ENCODE data around the gene CIAO1. TPM values are rescaled to one million over a fixed set of nuclear protein-coding genes. Genes with fewer than 3 reads are reported as not detected.

The CIAO1 gene
- total RNA-seq, 2 donors from 2014 or later, result 115 to 123 TPM

DNA sequence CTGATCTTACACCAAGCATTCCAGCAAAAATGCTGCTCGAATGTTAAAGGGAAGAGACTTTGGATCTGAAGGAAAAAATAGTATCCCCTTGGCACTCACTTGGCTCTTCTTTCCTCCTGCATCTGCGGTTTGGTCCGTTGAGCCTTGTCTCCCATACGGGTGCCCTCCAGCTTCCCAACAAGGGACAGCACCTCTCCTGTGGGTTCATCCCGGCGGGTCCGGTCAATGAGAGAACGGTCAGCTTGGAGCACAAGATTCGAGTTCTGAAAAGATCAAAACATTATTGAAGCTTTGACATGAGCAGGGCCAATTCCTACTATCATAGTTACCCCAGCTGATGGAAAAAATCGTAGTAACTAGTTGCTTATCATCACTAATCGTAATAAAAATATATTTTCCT lies 38.6 kb downstream of the CIAO1 start:
- ATAC-seq (ENCODE audit: insufficient number of reproducible peaks, low FRiP score, low read depth) (no peak), DNase-seq (ENCODE audit: low spot score) (no peak)
- TF ChIP-seq, protein P1, sequence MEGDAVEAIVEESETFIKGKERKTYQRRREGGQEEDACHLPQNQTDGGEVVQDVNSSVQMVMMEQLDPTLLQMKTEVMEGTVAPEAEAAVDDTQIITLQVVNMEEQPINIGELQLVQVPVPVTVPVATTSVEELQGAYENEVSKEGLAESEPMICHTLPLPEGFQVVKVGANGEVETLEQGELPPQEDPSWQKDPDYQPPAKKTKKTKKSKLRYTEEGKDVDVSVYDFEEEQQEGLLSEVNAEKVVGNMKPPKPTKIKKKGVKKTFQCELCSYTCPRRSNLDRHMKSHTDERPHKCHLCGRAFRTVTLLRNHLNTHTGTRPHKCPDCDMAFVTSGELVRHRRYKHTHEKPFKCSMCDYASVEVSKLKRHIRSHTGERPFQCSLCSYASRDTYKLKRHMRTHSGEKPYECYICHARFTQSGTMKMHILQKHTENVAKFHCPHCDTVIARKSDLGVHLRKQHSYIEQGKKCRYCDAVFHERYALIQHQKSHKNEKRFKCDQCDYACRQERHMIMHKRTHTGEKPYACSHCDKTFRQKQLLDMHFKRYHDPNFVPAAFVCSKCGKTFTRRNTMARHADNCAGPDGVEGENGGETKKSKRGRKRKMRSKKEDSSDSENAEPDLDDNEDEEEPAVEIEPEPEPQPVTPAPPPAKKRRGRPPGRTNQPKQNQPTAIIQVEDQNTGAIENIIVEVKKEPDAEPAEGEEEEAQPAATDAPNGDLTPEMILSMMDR (IDR thresholded peaks at IDR 0.05), result no peak
- Histone ChIP-seq H3K27ac (no peak overlapping the region), H3K36me3 (peaks cover 37% of the 10 kb centered on the region), H3K9me3 (no peaks in the 10 kb centered on the region), H3K4me3 (peak overlapping the region; percentile 90), H3K4me1 (ENCODE audit: control insufficient read depth in 1 of 2, low read depth in 2 of 2) (peaks cover 9 to 17% of the 10 kb centered on the region in 2 donors), H3K27me3 (replicated peaks; ENCODE audit: insufficient read depth) (no peaks in the 10 kb centered on the region)

DNA sequence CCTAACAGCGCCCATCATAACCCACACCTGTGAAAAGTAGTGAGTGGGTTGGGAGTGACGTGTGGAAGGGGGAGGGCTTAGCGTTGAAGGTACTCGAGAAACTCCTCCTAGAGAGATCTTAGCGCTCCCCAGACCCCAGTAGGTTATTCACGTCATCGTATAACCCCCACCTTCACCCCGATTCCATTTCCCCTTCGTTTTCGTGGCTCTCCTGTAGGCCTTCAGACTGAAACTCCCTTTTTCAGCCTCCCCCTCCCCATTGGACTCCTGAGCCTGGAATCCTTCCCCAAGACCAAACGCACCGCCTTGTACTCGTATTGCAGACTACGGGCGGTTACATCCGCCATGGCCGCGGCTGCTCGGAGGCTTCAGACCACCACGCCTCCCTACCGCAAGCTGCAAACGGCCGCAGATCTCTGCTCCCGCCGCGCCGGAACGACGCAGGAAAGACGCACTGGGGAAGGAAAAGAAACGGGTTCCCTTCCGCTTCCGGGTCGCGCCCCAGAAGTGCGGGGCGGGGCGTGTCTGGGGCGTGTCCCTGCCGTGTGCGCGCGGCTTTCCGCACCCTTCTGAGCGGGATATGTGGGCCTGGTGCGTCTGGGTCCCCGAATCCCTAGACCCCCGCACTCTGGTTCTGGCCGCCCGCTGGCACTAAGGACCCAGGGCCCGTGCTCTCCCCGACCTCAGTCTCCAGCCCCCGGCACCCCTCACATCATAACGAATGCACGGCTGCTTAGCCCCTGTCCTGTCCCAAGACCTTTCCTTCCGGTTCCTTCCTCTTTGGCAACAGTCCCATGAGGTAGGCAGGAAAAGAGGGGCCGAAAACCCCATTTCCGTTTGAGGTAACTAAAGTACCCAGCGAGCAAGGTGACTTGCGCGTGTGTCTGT lies 39.3 kb downstream of the CIAO1 start, which contains the start of gene SNRNP200:
TSS of gene SNRNP200 (minus strand) at position 456 of the 888 bp plus-strand sequence. CDS start at position 347, 109 bp downstream.
- Histone ChIP-seq H3K27me3 (replicated peaks; ENCODE audit: insufficient read depth) (no peaks in the 10 kb centered on the region), H3K4me1 (ENCODE audit: control insufficient read depth in 1 of 2, low read depth in 2 of 2) (peaks cover 9 to 17% of the 10 kb centered on the region in 2 donors), H3K27ac (peak within 1 kb of the TSS; percentile 82 to 85), H3K4me3 (peak within 1 kb of the TSS; percentile 90), H3K9me3 (no peaks in the 10 kb centered on the region), H3K36me3 (peaks cover 30% of the 10 kb centered on the region)
- ATAC-seq (ENCODE audit: insufficient number of reproducible peaks, low FRiP score, low read depth) (peak; percentile 76), DNase-seq (ENCODE audit: low spot score) (peak; percentile 43)
- TF ChIP-seq, protein P1 (IDR thresholded peaks at IDR 0.05), result no peak

DNA sequence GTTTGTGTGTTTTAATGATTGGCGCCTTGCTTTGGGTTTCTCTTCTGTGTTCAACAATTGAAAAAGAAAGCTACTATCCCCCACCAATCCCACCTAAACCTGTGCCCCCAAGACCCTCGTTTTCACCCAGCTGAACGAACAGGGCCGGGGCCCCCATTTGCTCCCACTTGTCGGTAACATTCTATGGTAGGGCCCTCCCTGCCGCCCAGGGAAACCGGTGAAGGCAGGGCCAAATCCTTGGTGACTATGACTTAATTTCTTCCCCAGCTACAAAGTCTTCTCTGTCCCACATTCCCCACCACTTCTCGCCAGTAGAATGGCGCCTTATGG lies 39.9 kb downstream of the CIAO1 start:
- Histone ChIP-seq H3K4me3 (peak overlapping the region; percentile 90), H3K9me3 (no peaks in the 10 kb centered on the region), H3K27ac (peak overlapping the region; percentile 82 to 85), H3K4me1 (ENCODE audit: control insufficient read depth in 1 of 2, low read depth in 2 of 2) (peaks cover 9 to 17% of the 10 kb centered on the region in 2 donors), H3K27me3 (replicated peaks; ENCODE audit: insufficient read depth) (no peaks in the 10 kb centered on the region), H3K36me3 (peaks cover 24% of the 10 kb centered on the region)
- ATAC-seq (ENCODE audit: insufficient number of reproducible peaks, low FRiP score, low read depth), result no peak
- TF ChIP-seq, protein P1 (IDR thresholded peaks at IDR 0.05), result no peak
- no peak for DNase-seq (ENCODE audit: low spot score)

DNA sequence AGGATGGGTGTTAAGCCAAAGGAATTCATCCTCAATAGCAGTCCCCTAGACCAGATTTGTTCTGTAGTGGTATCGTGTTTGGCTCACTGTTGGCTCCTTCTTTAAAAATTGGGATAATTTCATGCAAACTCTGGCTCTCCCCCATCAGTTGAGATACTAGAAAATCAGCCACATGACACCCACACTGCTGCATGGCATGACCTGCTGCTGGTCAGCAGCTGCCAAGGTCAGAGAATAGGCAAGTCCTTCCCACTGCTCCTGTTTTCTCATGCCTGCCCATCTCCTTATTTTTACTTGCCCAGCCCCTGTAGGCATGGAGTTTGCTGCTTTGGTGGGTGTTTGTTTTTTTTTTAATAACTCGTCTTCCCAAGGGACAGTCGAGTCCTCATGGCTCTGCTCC lies 40.3 kb downstream of the CIAO1 start:
- no peak for ATAC-seq (ENCODE audit: insufficient number of reproducible peaks, low FRiP score, low read depth)
- DNase-seq (ENCODE audit: low spot score), result no peak
- TF ChIP-seq, protein P1 (IDR thresholded peaks at IDR 0.05), result no peak
- peaks cover 9 to 17% of the 10 kb centered on the region in 2 donors for H3K4me1 ChIP-seq (ENCODE audit: control insufficient read depth in 1 of 2, low read depth in 2 of 2)
- no peaks in the 10 kb centered on the region for H3K9me3 ChIP-seq
- H3K27me3 ChIP-seq (replicated peaks; ENCODE audit: insufficient read depth), result no peaks in the 10 kb centered on the region
- peak overlapping the region; percentile 90 for H3K4me3 ChIP-seq
- peaks cover 19% of the 10 kb centered on the region for H3K36me3 ChIP-seq
- H3K27ac ChIP-seq, result peak overlapping the region; percentile 82 to 85

DNA sequence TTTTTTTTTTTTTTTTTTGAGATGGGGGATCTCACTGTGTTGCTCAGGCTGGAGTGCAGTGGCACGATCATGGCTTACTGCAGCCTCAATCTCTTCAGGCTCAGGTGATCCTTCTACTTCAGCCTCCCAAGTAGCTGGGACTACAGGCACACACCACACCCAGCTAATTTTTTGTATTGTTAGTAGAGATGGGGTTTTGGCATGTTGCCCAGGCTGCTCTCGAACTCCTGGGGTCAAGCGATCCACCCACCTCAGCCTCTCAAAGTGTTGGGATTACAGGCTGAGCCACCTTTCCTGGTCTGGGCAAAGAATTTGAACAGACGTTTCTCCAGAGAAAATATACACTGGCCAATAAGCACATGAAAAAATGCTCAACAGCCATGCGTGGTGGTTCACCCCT lies 42.2 kb downstream of the CIAO1 start:
- no peaks in the 10 kb centered on the region for H3K27me3 ChIP-seq (replicated peaks; ENCODE audit: insufficient read depth)
- H3K9me3 ChIP-seq, result no peaks in the 10 kb centered on the region
- DNase-seq (ENCODE audit: low spot score) (no peak), ATAC-seq (ENCODE audit: insufficient number of reproducible peaks, low FRiP score, low read depth) (no peak)
- no peak overlapping the region for H3K27ac ChIP-seq
- H3K4me1 ChIP-seq (ENCODE audit: control insufficient read depth in 1 of 2, low read depth in 2 of 2), result peaks cover 9 to 17% of the 10 kb centered on the region in 2 donors
- H3K4me3 ChIP-seq, result no peak overlapping the region
- TF ChIP-seq, protein P1 (IDR thresholded peaks at IDR 0.05), result no peak
- H3K36me3 ChIP-seq, result peaks cover 3% of the 10 kb centered on the region

Data from thoracic aorta (tissue), 2 donors.